Globus pallidus (tissue), 1 donor: ENCODE data around the gene TMEM179.

ENCODE experiments used
- DNase-seq: peaks from one replicate; pipeline ENCODE4 v3.0.0-alpha.2; 2015; ENCODE audit warnings: low spot score

TMEM179 gene

GRCh38 chr14:104544362-104544961 is 60.1 kb downstream of the TMEM179 start:
- no peak for DNase-seq

GRCh38 chr14:104542871-104543830 is 61.4 kb downstream of the TMEM179 start:
- no peak for DNase-seq

GRCh38 chr14:104541905-104542465 is 62.6 kb downstream of the TMEM179 start:
- DNase-seq: no peak
